ENCODE measurements around the gene CORO2B.
"Not testable (repeated sequence)": the region's sequence is repeated elsewhere in the genome, so short reads cannot be mapped to it uniquely, and the experiment has no call there.

CORO2B gene

GRCh38 chr15:68679961-68680371 is 101.2 kb downstream of the CORO2B start:
- no peak for DNase-seq

DNA sequence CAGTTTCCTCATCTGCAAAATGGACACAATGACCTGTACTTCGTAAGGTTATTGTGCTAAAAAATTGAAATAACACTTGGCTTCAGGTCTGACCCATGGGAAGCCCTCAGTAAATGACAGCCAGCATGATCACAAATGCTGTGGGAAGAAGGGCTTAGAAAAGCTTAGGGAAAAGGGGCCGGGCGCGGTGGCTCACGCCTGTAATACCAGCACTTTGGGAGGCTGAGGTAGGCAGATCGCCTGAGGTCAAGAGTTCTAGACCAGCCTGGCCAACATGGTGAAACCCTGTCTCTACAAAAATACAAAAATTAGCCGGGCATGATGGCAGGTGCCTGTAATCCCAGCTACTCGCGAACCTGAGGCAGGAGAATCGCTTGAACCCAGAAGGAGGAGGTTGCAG is 102.0 kb downstream of the CORO2B start:
- DNase-seq: not testable (repeated sequence)

DNA sequence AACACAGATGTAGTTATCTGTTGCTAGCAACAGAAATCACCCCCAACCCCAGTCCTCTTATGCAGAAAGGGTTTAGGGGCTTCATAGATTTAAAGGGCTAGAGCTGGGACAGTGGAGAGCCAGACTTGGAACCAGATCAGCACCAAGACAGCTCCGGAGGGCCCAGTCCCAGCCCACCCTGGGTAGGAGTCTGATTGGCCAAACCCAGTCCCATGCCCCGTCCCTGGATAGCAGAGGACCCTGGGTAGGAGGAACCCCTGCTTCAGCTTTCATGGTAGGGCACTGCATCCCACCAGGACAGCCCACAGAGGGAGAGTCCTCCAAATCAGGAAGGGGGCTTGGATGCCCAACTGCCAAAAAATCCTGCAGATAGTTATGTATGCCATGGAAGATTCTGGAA is 103.0 kb downstream of the CORO2B start:
- no peak for DNase-seq

GRCh38 chr15:68682330-68682729 is 103.5 kb downstream of the CORO2B start:
- DNase-seq: no peak

DNA sequence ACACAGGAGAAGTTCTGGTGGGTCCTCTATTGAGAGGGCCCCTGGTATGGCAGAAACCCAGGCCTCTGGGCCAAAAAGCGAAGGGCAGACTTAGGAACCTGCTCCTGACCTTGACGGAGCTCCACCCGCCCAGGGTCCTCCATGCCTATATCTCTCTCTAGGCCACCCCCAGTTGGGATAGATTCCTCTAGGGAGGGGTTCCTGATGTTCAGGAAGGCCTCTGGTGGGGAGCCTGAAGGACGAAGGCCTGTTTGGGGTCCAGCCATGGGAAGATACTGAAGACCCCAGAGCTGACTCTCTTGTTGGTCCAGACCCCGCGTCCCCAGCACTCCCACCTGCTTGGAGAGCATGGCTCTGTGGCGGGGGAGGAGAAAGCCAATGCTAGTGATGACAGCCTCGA is 104.2 kb downstream of the CORO2B start:
- DNase-seq: no peak

GRCh38 chr15:68683551-68683950 is 104.8 kb downstream of the CORO2B start:
- DNase-seq: no peak

DNA sequence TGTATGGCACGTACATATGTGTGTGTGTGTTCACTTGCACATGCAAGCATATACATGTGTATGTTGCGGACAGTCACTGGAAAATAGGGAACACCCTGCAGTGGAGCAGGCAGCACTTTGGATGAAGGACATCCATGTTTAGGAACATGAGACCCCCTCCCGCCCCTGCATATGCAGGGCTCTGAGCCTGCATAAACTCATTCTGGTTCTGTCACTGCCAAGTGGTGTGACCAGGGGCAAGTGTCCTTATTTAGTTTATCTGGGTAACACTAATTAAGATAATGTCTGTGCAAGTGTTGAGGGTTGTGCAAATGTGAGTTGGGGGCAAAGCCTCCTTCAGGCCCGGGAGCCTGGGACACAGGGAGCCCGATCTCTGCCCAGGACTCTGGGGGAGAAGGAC is 105.7 kb downstream of the CORO2B start:
- DNase-seq: no peak

DNA sequence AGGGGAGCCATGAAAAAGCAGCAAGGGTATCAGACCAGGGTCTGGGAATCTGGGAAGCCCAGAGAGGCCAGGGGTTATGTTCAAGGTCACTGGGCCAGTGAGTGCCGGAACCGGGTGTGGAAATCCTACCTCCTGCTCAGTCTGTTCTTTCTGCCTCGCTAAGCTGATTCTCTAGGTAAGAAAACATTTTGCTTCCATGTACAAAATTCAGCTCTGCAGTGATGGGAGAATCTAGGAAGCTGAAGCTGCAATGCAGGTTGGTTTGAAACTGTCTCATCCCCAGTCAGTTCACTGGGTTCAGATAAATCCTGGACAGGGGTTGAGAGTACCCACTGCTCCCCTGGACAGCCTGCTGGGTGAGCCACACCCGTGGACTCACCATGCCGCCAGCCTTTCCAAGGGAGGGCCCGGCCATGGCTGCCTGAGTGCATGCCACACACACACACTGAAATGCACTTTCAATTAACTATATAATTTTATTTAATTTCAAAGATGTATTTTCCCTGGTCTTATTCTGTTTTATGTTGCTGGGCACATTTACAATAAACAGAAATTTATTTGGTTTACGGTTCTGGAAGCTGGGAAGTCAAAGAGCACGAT is 108.4 kb downstream of the CORO2B start:
- no peak for DNase-seq

DNA sequence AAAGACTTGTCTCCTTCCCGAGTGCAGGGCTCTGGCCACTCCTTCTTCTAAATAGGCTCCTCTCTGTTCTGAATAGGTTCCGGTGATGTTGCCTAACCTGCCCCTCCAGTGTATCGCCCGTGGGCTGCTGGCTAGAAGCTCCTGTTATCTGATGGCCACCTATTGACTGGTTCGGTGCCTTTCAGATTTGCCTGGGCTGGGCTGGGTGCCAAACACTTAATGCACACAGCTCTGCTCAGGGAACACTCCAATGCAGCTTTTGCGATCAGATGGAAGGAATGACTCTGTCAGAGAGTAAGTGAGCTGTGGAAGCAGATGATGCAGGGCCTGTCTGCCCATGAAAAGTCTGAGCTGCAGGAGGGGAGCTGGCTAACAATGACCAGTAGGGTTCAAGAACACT is 112.9 kb downstream of the CORO2B start:
- no peak for DNase-seq

GRCh38 chr15:68693071-68693470 is 114.3 kb downstream of the CORO2B start:
- peak in 1 of 2 experiments; percentile 12 for DNase-seq

- DNase-seq: no peak
Measured at GRCh38 chr15:68694111-68694510, 115.3 kb downstream of the CORO2B start.

- no peak for DNase-seq
Measured at GRCh38 chr15:68695061-68695595, 116.3 kb downstream of the CORO2B start.

- no peak for DNase-seq
Measured at GRCh38 chr15:68696414-68697363, 117.9 kb downstream of the CORO2B start.

DNA sequence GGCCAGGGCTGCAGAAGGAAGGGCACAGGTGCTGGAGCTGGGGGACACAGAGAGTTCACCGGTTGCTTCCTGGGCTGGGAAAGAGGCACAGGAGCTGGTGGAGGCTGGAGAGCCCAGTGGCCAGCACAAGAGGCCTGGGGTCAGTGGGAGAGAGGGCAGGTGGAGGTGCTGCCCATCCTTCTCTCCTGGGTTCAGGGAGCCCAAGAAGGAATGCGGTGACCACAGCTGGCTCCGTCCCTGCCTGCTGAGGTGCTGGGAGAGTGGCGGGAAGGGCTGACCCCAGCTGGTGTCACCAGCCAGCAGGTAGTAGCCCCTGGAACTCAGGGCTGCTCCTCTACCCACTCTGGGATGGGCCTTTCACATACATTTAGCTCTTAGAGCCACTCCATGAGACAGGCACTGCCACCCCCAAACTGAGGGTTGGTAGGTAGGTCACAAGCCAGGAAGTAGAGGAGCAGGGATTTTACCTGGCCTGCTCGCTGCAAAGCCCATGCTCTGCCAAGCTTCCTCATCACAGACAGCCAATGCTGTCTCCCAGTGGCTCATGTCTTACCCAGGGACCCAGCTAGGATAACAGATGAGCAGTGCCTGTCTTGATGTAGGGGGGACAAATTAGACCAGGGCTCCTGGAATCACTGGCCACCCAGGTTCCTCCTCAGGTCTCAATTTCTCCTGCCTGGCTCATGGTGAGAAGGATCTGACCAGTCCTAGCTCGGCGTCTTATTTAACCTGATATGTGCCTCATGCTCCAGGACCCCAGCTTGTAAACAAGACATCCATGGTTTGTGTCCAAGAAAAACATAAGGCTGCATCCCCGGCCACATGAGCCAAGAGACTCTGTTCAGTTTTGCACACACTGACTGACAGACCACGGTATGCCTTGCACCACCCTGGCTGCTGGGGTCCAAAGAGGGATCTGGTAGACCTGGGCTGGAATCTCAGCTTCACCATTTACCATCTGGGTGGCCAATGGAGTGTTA is 119.2 kb downstream of the CORO2B start:
- DNase-seq: peak; percentile 17 to 22

- DNase-seq: no peak
Measured at GRCh38 chr15:68698708-68699107, 119.9 kb downstream of the CORO2B start.

DNA sequence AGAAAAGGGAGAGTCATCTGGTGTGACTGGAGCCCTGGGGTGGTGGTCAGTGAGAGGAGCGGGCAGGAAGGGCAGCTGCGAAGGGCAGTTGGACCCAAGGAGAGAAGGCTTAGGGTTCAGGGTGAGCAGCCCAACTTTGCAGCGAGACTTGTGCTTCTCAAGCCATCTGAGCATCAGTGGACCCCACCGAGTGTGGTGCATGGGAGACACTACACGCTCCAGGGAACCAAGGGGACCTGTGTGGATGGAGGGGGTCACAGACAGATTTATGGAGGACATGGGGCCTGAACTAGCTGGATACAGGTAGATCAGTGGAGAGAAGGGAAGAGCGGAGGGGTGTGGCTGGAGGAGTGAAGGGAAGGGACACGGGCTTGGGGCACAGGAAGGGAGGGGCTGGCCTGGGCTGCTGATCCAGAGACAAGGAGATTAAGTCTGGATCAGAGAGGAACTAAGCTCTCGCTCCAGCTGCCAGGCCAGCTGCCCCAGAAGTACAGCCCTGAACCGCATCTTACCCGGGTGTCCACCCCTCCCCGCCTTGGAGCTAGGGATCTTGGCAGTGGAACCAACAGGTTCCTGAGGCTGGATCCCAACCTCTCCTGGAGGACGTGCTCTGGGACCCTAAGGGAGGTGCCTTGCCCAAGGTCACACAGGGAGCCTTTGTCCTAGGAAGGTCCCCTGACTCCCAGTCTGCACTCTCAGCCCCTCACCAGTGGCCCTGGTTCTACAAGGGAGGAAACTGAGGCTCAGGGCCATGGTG is 120.5 kb downstream of the CORO2B start:
- no peak for DNase-seq

DNA sequence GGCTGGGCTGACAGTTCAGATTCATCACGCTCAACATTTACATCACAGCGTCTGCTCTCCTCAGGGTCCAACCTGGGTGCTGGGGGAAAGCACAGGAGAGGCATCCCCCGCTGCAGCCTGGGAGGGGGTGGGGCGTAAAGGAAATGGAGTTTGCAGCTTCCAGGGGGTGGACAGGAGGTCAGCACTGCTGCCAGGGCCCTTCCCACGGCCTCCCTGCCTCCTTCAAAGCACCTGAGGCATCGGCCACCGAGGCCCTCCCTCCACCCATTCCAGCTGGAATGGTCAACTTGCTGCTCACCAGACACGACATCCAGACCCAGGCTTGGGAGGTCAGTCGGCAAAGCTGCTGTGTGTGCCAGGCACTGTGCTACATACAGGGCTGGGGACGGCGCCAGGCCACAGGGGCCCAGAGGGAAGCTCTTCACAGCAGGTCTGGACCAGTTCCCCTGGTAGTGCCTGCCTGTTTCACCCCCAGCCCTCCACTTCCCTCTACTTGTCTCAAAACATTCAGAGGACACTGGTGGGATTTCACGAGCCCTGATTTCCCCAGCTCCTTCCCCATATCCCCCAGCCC is 121.2 kb downstream of the CORO2B start:
- DNase-seq: no peak

GRCh38 chr15:68700455-68701123 is 121.8 kb downstream of the CORO2B start:
- DNase-seq: peak in 1 of 2 experiments; percentile 72

DNA sequence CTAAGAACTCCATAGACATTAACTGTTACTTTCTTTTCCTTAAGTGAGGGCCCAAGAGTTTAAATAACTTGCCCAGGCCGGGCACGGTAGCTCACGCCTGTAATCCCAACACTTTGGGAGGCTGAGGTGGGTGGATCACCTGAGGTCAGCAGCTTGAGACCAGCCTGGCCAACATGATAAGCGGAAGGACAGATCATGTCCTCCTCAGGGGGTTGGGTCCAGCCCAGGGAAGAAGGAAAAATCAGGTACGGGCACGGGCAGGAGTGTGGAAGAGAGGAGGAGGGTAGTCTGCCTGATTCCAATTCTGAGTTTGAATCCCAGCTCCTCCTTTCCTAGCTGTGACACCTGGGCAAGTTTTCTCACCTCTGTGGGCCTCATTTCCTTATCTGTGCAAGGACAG is 123.1 kb downstream of the CORO2B start:
- peak; percentile 18 to 25 for DNase-seq

DNA sequence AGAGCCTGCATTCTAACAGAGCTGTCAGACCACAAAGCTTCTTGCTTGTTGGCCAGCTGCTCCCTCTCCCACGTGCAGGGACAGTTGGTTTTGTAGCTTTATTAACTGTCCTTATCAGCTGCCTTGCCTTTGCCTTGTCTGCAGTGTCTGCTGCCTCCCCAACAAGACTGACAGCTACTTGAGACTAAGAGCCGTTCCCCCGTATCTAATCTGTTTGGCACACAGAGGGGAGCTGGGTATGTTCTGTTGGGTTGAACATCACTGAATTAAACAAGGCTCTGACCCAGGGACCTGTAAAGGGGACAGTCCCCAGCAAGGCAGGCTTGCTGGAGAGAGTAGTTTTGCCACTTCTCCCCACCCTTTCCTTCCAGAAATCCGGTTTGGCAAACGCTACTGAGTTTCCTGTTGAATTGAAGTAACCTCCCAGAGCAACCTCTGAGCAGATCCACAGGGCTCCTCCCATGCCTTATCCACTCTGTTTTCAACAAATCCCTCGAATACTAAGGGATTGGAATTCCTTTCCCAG is 125.8 kb downstream of the CORO2B start:
- no peak for DNase-seq

DNA sequence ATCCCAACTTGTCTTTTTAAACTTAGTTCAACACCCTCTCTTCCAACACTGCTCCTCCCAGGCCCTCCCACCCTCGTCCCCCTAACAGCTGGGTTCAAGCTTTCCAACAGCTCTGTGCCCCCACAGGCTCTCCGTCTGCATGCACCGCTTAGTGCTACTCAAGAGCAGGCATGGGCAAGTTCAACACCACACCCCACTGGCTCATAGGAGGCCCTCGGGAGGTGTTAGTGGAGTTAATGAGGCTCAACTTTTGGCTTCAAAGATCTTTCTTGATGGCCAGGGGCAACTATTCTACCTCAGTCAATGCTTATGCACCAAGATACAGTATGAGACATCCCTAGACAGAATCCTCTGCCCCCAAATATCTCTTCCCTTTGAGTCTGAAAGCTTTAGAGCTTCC is 127.5 kb downstream of the CORO2B start:
- DNase-seq: no peak
